SU-DHL-6 (cell line): Measurements from ENCODE around the gene ABCG1.

Experiments used
- H2AFZ ChIP-seq: fragments of 200-600 bp; sonication (generic); 2 replicates; pipeline ENCODE4 v1.6.1; 2014; ENCODE audit warnings: low read depth, mild to moderate bottlenecking, moderate library complexity, mixed read lengths, antibody characterized with exemption, low read length; ENCODE audit not compliant: severe bottlenecking
- H3F3A ChIP-seq: fragments of 200-600 bp; shearing (Covaris generic); 2 replicates; pipeline ENCODE4 v1.6.0; 2016; ENCODE audit warnings: antibody characterized with exemption, mild to moderate bottlenecking; ENCODE audit not compliant: insufficient read depth
- H3K27ac ChIP-seq: fragments of 200-600 bp; sonication (generic); 2 replicates; pipeline ENCODE4 v1.5.1; 2016; ENCODE audit warnings: low read depth, mild to moderate bottlenecking, low read length, moderate library complexity, mixed read lengths
- H3K27me3 ChIP-seq: fragments of 200-600 bp; sonication (generic), shearing (Covaris generic); 2 replicates; pipeline ENCODE4 v1.6.0; 2014; ENCODE audit warnings: mild to moderate bottlenecking, low read length
- H3K36me3 ChIP-seq: fragments of 200-600 bp; sonication (generic); 2 replicates; pipeline ENCODE4 v1.6.1; 2014; ENCODE audit warnings: mild to moderate bottlenecking, low read length, mixed read lengths
- H3K4me2 ChIP-seq: fragments of 300-600, 200-600 bp; shearing (Covaris generic), sonication (generic); 2 replicates; pipeline ENCODE4 v1.6.0; 2014; ENCODE audit warnings: low read length, low read depth, mild to moderate bottlenecking; ENCODE audit not compliant: poor library complexity, severe bottlenecking
- H3K4me3 ChIP-seq: fragments of 200-600 bp; sonication (generic); 2 replicates; pipeline ENCODE4 v1.5.1; 2014; ENCODE audit warnings: antibody characterized with exemption, low read length, mild to moderate bottlenecking, mixed read lengths; ENCODE audit not compliant: insufficient read depth, poor library complexity, severe bottlenecking
- H3K79me2 ChIP-seq: fragments of 200-600 bp; sonication (generic); 2 replicates; pipeline ENCODE4 v1.6.1; 2014; ENCODE audit warnings: mild to moderate bottlenecking, low read length, moderate library complexity; ENCODE audit not compliant: insufficient read depth
- H3K9ac ChIP-seq: fragments of 200-600 bp; sonication (generic); 2 replicates; pipeline ENCODE4 v1.7.0; 2014; ENCODE audit warnings: mild to moderate bottlenecking, low read length
- H3K9me2 ChIP-seq: fragments of 200-600 bp; sonication (generic); replicated peaks from 2 replicates; pipeline ENCODE4 v1.6.1; 2014; ENCODE audit warnings: low read length; ENCODE audit not compliant: insufficient read depth
- H3K9me3 ChIP-seq: fragments of 200-600 bp; sonication (generic); 2 replicates; pipeline ENCODE4 v1.6.1; 2014; ENCODE audit warnings: low read length, mixed read lengths; ENCODE audit not compliant: insufficient read depth
- H4K20me1 ChIP-seq: fragments of 200-600 bp; sonication (generic); 2 replicates; pipeline ENCODE4 v1.6.1; 2014; ENCODE audit warnings: low read depth, mild to moderate bottlenecking, antibody characterized with exemption, low read length, moderate library complexity, mixed read lengths
- CTCF ChIP-seq: fragments of 200-600 bp; sonication (generic); IDR thresholded peaks from one replicate; pipeline ENCODE4 v1.5.1; 2017; ENCODE audit warnings: antibody characterized with exemption, mild to moderate bottlenecking, low read length, moderate library complexity; ENCODE audit not compliant: insufficient read depth, poor library complexity, severe bottlenecking
- EZH2phosphoT487 ChIP-seq: fragments of 200-600 bp; sonication (generic), shearing (Covaris generic); conservative IDR thresholded peaks from 2 replicates; pipeline ENCODE4 v1.6.1; 2018; ENCODE audit warnings: mild to moderate bottlenecking, antibody characterized with exemption, low read length, moderate library complexity, mixed read lengths

ABCG1 gene

GRCh38 chr21:42191064-42191463 lies 27.9 kb upstream of the ABCG1 start:
- no peak overlapping the region for H3K4me2 ChIP-seq
- H2AFZ ChIP-seq: no peak overlapping the region
- no peaks in the 10 kb centered on the region for H3K79me2 ChIP-seq
- no peak overlapping the region for H3K9ac ChIP-seq
- no peaks in the 10 kb centered on the region for H4K20me1 ChIP-seq
- no peak overlapping the region for H3K27ac ChIP-seq
- H3K4me3 ChIP-seq: no peak overlapping the region
- H3K27me3 ChIP-seq: no peaks in the 10 kb centered on the region
- H3F3A ChIP-seq: peaks cover 9% of the 10 kb centered on the region
- H3K9me2 ChIP-seq: no peaks in the 10 kb centered on the region
- TF ChIP-seq EZH2phosphoT487 (no peak), CTCF (no peak)
- H3K9me3 ChIP-seq: no peaks in the 10 kb centered on the region
- H3K36me3 ChIP-seq: no peaks in the 10 kb centered on the region

GRCh38 chr21:42191696-42192595 lies 27.0 kb upstream of the ABCG1 start:
- Histone ChIP-seq H3K36me3 (no peaks in the 10 kb centered on the region), H3K27ac (no peak overlapping the region), H3F3A (peaks cover 9% of the 10 kb centered on the region), H3K79me2 (no peaks in the 10 kb centered on the region), H3K9me3 (no peaks in the 10 kb centered on the region), H2AFZ (no peak overlapping the region), H3K9me2 (no peaks in the 10 kb centered on the region), H4K20me1 (no peaks in the 10 kb centered on the region), H3K9ac (no peak overlapping the region), H3K4me2 (no peak overlapping the region), H3K27me3 (no peaks in the 10 kb centered on the region), H3K4me3 (no peak overlapping the region)
- TF ChIP-seq EZH2phosphoT487 (no peak), CTCF (no peak)

- Histone ChIP-seq H3K79me2 (no peaks in the 10 kb centered on the region), H3K9me3 (no peaks in the 10 kb centered on the region), H3K4me3 (no peak overlapping the region), H3K9ac (no peak overlapping the region), H3K4me2 (no peak overlapping the region), H3K9me2 (no peaks in the 10 kb centered on the region), H3F3A (peaks cover 9% of the 10 kb centered on the region), H4K20me1 (no peaks in the 10 kb centered on the region), H3K36me3 (no peaks in the 10 kb centered on the region), H3K27me3 (no peaks in the 10 kb centered on the region), H3K27ac (no peak overlapping the region), H2AFZ (no peak overlapping the region)
- no peak for TF ChIP-seq CTCF
- no peak for TF ChIP-seq EZH2phosphoT487
Observed at GRCh38 chr21:42193131-42193671, 25.7 kb upstream of the ABCG1 start.
